Nephron (organoid): ENCODE results near the gene GAS7.
A peak's percentile ranks its signal among the peaks of the same experiment; 100 is the strongest.

Experiments used
- H3K27ac Mint-ChIP-seq, 3 experiments: 2 replicates each; pipeline ENCODE4 v1.8.0; 2020; ENCODE audit warnings: mixed read lengths in 3 of 3, mild to moderate bottlenecking in 2 of 3, moderate library complexity in 1 of 3
- H3K27me3 Mint-ChIP-seq: 2 replicates; pipeline ENCODE4 v1.8.0; 2021; ENCODE audit warnings: low read depth, mild to moderate bottlenecking, moderate library complexity, mixed read lengths
- H3K36me3 Mint-ChIP-seq: 2 replicates; pipeline ENCODE4 v1.8.0; 2020; ENCODE audit warnings: low read depth, mixed read lengths
- H3K4me1 Mint-ChIP-seq: 2 replicates; pipeline ENCODE4 v1.8.0; 2020; ENCODE audit warnings: mixed read lengths
- H3K4me3 Mint-ChIP-seq, 3 experiments: 2 replicates each; pipeline ENCODE4 v1.8.0; 2020; ENCODE audit warnings: mild to moderate bottlenecking in 3 of 3, mixed read lengths in 3 of 3, moderate library complexity in 2 of 3
- H3K9me3 Mint-ChIP-seq: 2 replicates; pipeline ENCODE4 v1.8.0; 2020; ENCODE audit warnings: mixed read lengths
- TF ChIP-seq, protein P1 (sequence below), 3 experiments: fragments of 200-600 bp; sonication (generic); IDR thresholded peaks; one replicate each; pipeline ENCODE4 v1.5.0; 2021; ENCODE audit warnings: antibody characterized with exemption in 3 of 3; ENCODE audit not compliant: unreplicated experiment in 3 of 3

The GAS7 gene

DNA sequence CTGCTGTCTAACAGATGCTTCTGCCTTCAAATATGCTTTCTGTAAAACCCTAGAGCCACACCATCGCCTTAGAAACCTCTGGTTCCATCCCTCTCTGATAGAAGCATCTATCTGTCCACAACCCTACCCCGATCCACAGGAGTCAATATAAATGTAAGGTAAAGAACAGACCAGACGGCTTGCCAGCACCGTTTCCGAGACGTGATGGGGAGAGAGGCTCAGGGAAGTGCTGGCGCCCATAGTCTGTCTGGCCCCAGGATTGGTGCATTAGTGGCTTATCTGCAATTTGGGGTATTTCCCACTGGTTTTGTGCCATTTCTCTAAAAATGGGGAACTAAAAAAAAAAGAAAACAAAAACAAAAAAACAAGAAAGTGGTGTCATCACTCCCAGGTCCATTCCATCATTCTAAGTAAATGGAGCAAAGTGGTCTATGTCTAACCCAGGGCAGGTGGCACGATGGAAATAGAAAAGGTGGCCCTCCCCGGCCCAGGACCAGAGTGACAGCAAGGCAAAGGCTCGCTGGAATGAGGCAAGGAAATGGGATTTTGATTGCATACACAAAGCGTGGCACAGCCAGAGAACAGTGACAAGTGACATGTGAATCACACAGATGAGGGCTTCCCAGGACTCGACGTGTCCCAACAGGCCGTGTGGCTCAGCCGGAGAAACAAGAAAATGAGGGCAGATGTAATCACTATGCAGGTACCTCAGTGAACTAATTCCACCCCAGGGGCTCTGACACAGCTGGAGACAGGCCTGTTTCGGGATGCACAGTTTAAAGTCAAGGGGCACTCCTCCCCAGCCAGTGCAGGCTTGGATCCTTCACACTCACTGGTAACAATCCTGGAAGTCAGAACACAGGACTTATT, 125.6 kb downstream of the GAS7 start:
- TF ChIP-seq, protein P1, sequence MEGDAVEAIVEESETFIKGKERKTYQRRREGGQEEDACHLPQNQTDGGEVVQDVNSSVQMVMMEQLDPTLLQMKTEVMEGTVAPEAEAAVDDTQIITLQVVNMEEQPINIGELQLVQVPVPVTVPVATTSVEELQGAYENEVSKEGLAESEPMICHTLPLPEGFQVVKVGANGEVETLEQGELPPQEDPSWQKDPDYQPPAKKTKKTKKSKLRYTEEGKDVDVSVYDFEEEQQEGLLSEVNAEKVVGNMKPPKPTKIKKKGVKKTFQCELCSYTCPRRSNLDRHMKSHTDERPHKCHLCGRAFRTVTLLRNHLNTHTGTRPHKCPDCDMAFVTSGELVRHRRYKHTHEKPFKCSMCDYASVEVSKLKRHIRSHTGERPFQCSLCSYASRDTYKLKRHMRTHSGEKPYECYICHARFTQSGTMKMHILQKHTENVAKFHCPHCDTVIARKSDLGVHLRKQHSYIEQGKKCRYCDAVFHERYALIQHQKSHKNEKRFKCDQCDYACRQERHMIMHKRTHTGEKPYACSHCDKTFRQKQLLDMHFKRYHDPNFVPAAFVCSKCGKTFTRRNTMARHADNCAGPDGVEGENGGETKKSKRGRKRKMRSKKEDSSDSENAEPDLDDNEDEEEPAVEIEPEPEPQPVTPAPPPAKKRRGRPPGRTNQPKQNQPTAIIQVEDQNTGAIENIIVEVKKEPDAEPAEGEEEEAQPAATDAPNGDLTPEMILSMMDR (IDR thresholded peaks at IDR 0.05; ENCODE audit: unreplicated experiment in 3 of 3) = no peak
- Mint-ChIP-seq H3K9me3 (peaks cover 12% of the 10 kb centered on the region), H3K27ac (no peak overlapping the region), H3K4me1 (peaks cover 30% of the 10 kb centered on the region), H3K4me3 (no peak overlapping the region), H3K36me3 (no peaks in the 10 kb centered on the region), H3K27me3 (peaks cover 7% of the 10 kb centered on the region)

DNA sequence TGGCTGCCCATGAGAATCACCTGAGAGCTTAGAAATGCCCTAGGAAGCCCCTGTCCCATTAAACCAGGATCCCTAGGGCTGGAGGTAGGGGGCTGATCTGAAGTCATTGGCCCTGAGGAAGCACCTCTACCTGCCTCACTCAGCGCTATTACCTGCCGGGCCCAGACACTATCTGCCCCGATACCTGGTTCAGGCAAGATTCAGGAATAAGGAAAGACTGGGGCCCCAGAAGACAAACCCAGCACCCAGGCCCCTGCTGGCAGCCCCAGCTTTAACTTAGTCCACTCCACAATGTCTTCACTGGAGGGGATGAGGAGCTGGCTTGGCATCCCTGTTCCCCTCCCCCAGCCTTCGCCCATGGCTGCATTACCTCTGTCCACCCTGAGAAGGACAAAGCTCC, 126.3 kb downstream of the GAS7 start:
- peaks cover 30% of the 10 kb centered on the region for H3K4me1 Mint-ChIP-seq
- no peak overlapping the region for H3K27ac Mint-ChIP-seq

DNA sequence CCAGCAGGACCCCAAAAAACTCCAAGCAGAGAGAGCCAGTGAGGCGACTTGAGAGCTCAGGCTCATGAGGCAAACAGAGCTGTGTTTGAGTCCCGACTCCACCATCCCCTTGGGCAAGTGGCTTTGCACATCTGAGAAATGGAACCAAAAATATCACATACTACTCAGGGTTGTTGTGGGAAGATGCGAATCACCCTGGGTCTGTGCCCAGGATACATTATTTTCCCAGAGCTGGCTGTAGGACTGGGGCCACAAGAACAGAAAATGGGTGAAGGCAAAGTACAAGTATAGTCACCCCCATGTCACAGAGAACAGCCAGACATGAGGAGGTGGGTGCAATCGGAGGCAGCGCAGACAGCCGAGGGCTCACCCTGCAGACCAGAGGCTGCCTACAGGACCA, 127.3 kb downstream of the GAS7 start:
- peaks cover 7% of the 10 kb centered on the region for H3K27me3 Mint-ChIP-seq
- H3K36me3 Mint-ChIP-seq = no peaks in the 10 kb centered on the region
- peaks cover 30% of the 10 kb centered on the region for H3K4me1 Mint-ChIP-seq
- H3K4me3 Mint-ChIP-seq = no peak overlapping the region
- TF ChIP-seq, protein P1 (IDR thresholded peaks at IDR 0.05; ENCODE audit: unreplicated experiment in 3 of 3) = no peak
- H3K27ac Mint-ChIP-seq = no peak overlapping the region
- H3K9me3 Mint-ChIP-seq = no peaks in the 10 kb centered on the region

More for the DNA sequence above, 126.3 kb downstream of the GAS7 start:
- H3K4me3 Mint-ChIP-seq = no peak overlapping the region
- H3K27me3 Mint-ChIP-seq = peaks cover 7% of the 10 kb centered on the region
- H3K9me3 Mint-ChIP-seq = peaks cover 5% of the 10 kb centered on the region
- TF ChIP-seq, protein P1 (IDR thresholded peaks at IDR 0.05; ENCODE audit: unreplicated experiment in 3 of 3) = no peak
- H3K36me3 Mint-ChIP-seq = no peaks in the 10 kb centered on the region

DNA sequence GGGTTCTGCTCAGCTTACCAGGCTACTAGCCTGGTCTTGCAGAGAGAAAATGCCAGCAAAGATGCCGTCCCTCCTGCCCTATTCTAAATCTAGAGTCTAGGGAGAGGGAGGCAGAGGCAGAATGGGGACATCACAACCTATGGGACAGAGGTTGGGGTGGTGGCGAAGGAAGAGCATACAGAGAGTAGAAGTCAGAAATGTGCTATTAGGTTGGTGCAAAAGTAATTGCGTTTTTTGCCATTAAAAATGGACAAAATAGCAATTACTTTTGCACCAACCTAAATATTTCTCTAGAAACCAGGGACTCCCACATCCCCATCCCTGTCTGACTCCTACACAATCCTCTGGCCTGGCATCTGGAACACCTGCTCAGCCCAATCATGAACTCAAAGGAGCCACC, 127.7 kb downstream of the GAS7 start:
- H3K27me3 Mint-ChIP-seq = peaks cover 7% of the 10 kb centered on the region

DNA sequence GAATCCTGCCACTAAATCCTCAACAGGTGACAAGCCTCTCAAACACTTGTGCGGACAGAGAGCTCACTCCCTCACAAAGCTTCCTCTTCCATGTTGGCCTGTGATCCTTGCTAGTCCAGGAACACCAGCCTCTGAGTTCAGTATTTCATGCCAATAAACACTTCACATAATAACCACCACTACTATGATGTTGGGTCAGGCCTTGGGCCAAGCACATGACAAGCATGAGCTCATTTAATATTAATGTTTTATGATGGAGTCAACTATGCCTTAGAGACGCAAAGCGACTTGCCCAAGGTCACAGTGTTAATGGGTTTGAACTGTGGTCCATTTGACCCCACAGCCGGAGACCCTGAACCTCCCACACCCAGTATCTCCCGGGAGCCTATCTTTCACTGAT, 129.1 kb downstream of the GAS7 start:
- peaks cover 8% of the 10 kb centered on the region for H3K9me3 Mint-ChIP-seq
- TF ChIP-seq, protein P1 (IDR thresholded peaks at IDR 0.05; ENCODE audit: unreplicated experiment in 3 of 3) = no peak
- H3K36me3 Mint-ChIP-seq = no peaks in the 10 kb centered on the region
- H3K27me3 Mint-ChIP-seq = peaks cover 7% of the 10 kb centered on the region
- H3K4me3 Mint-ChIP-seq = no peak overlapping the region
- peak overlapping the region in 2 of 3 experiments; percentile 15 to 38 for H3K27ac Mint-ChIP-seq
- peaks cover 26% of the 10 kb centered on the region for H3K4me1 Mint-ChIP-seq

More for the DNA sequence above, 127.7 kb downstream of the GAS7 start:
- Mint-ChIP-seq H3K9me3 (no peaks in the 10 kb centered on the region), H3K4me3 (no peak overlapping the region), H3K36me3 (no peaks in the 10 kb centered on the region), H3K27ac (no peak overlapping the region), H3K4me1 (peaks cover 30% of the 10 kb centered on the region)
- TF ChIP-seq, protein P1 (IDR thresholded peaks at IDR 0.05; ENCODE audit: unreplicated experiment in 3 of 3) = no peak
